GM19035 (cell line): ENCODE results near the gene POLE.

Experiments used
- ATAC-seq: cut with Tn5 transposase; IDR thresholded peaks from one replicate; pipeline ENCODE4 v1.9.1; 2021; ENCODE audit not compliant: unreplicated experiment

Gene POLE

GRCh38 chr12:132677492-132677891 lies 9.7 kb downstream of the POLE start:
- ATAC-seq = no peak

- ATAC-seq = no peak
Observed at GRCh38 chr12:132675757-132676432, 11.2 kb downstream of the POLE start.

DNA sequence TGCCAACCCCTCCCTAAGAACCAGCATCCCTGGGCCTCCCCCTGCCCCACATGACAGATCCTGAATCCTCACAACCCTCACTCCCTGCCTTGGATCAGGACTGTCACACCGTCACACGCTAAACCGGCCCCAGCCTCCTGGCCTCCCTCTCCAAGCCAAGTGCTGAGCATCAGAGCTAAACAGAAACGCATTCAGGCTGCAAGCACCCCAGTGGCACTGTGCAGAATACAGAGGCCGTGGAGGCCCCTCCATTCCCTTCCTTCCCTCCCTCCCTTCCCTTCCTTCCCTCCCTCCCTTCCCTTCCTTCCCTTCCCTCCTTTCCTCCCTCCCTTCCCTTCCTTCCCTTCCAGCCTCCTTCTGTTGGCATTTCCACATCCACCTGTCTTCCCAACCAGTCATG lies 12.6 kb downstream of the POLE start:
- no peak for ATAC-seq

DNA sequence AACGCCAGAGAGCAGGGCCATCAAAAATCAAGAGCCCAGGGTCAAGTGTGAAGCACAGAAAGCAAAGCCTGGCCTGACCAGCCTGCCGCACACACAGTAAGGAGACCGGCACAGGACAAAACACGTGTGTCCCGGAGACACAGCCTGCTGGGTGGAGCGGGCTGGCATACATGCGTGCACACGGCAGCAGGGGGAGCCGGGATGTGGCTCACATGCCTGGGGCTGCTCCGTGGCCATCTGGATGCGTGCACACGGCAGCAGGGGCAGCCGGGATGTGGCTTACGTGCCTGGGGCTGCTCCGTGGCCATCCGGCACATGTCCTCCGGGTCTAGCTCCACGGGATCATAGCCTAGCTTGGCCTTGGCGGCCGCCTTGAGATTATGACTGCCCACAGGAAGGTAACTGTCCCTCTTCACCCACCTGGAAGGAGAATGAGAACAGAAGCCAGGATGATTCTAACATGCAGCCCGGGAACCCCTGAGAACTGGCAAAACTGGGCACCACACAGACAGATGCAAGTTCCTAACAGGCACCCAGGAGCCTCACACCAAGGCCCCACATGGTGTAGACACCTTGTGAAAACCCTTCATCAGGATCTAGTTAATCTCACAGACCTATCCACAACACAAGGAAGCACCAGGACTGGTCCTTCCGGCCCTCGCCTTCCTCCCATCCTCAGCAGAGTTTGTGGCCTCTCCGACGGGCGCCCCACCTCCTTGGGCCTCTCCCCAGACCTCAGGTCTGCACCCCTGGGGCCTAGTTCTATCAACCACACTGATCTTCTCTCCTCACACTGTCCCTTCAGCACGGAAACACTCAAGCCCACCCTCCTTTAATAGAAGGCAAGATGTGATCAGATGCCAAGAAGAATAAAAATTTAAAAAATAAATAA lies 13.6 kb downstream of the POLE start:
- ATAC-seq = no peak

- ATAC-seq = no peak
Observed at GRCh38 chr12:132672678-132673077, 14.5 kb downstream of the POLE start.

DNA sequence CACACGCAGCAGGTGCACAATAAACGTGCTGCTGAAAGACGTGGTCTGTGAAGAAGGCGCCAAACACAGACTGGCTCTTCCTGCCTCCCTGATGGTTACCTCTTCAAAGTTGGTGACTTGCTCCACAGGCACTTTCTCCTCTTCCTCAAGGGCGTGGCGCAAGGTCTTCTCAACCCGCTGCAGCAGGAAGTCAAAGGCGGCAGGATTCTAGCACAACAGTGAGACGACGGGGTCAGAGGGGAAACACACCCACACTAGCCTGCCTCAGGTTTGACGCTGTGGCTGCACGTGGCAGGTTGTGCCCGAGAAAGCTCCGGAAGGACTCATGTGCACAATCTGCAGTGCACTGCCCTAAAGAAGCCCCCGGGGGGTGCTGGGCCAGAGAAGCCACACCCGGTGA lies 15.0 kb downstream of the POLE start:
- ATAC-seq = no peak

DNA sequence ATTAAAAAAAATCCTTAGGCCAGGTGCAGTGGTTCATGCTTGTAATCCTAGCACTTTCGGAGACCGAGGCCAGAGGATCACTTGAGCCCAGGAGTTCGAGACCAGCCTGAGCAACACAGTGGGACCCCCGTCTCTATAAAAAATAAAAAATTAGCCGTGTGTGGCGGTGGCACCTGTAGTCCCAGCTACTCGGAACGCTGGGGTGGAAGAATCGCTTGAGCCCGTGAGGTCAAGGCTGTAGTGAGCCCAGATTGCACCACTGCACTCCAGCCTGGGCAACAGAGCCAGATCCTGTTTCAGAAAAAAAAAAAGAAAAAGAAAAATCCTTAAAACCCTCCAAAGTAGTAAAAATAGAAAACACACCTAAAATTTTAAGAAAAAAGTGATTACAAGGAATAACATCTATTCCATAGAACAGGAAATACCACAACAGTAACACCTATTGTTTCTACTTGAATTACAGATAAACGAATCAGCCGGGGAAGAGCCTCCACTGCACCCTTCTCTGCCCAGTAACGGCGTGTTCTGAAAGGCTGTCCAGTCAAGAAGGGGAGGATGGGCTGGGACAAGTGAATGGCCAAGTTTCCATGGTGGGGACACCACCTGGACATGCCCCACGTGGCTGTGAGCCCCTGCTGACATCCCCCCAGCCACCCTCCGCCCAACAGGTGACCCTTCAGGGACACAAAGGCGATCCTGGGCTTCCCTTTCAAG lies 17.8 kb downstream of the POLE start:
- ATAC-seq = no peak

DNA sequence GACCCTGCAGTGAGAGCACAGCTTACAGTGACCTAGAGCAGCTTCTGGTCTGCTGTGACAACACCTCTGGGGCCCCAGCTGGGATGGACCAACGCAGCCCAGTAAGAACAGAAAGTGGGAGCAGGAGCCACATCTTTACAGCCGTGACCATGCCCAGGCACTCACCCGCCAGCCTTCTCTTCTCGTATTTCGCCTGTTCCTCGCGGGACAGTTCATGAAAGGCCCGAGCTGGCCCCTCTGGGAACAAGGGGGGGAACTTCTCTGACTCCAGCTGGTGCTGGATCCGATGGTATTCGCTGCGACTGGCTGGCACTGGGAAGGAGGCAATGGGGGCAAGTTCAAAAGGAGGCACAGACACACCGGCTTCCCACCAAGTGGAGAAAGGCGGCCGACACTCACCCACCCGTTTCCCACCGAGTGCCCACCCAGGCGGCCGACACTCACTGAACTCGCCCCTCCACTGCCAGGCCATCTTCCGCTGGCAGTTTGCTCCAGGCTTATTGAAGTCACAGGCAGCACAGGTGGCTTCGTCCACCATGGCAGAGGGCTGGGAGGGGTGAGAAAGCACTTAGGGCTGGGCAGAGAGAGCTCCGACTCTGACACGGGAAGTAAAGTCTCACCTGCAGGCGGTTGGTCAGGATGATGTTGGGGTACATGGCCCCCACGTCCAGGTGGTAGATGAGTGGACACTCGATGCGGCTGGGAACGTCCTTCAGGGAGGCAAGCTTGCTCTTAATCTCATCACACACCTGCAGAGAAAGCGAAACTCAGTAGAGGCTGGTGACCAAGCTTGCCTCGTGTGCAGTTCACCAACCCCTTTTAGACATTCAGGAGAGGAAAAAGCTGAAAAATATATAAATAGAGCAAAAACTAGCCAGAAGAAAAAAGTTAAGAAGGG lies 18.7 kb downstream of the POLE start:
- no peak for ATAC-seq

GRCh38 chr12:132665794-132666193 lies 21.3 kb downstream of the POLE start:
- no peak for ATAC-seq

DNA sequence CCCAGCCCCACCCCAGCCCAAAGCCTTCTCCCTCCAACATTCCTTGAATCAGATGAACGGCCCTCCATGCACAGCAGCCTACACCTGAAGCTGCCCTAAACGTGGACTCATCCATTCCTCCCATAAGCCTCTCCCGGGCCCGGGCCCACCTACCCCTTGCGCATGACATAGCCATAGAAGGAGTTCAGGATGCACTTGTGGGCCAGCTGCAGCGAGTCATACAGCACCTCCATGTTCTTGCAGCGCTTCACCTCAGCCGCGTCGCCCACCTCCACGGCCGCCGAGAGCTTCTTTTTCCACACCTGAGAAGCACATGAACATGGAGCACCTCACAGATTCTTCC lies 22.0 kb downstream of the POLE start:
- ATAC-seq = no peak

- no peak for ATAC-seq
Observed at GRCh38 chr12:132664206-132665148, 22.7 kb downstream of the POLE start.

GRCh38 chr12:132662901-132663755 lies 24.0 kb downstream of the POLE start:
- no peak for ATAC-seq

DNA sequence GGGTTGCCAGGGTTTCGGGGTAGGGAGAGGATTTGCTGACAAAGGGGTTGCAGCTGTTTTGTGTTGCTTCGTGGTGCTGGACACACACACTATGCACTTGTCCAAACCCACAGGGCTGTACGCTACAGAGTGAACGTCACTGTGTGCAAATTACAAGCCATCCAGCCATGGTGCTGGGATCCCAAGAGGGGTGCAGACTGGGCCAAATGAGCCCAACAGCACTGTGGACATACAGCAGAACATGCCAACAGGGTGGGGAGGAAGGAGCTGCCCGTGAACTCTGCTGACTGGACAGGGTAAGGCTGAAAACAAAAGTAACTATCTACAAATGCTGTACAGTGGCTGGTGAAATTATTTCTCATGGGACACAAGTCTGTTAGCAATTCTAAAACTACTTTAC lies 25.2 kb downstream of the POLE start:
- no peak for ATAC-seq

- no peak for ATAC-seq
Observed at GRCh38 chr12:132660996-132661395, 26.1 kb downstream of the POLE start.

DNA sequence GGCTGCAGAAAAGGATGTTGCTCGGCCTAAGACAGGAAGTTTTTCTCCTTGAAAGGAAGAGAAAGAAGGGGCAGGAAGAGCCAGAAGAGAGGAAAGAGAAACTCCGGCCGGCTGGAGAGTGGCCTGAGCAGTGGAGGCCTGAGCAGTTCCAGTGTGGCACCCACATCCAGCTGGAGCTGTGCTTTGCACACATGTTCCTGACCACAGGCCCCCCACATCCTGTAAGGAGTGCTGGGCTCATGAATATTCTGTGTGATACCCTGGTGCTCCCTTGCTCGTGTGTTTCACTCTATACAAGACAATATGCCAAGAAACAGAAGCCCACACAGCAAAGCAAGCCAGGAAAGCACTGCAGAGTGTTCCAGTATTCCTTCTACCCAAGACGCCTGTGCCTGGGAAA lies 27.1 kb downstream of the POLE start:
- no peak for ATAC-seq

DNA sequence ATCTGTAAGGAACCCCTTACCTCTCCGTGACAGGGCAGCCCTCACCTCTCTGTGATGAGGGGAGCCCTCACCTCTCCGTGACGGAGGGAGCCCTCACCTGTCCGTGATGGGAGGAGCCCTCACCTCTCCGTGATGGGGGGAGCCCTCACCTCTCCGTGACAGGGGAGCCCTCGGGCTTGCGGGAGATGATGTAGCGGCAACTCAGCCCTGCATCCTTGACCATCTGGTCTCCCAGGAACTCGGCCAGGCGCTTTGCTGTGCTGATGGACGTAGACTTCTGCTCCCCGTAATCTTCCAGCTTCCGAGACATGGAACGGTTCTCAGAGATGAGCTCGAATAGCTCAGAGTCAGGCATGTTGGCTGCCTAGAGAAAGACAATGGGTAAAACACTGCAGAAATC lies 28.0 kb downstream of the POLE start:
- ATAC-seq = no peak

GRCh38 chr12:132658149-132658894 lies 28.8 kb downstream of the POLE start:
- ATAC-seq = no peak
